ENCODE data around the gene PIAS4.

GRCh38 chr19:4042064-4042730, 34.7 kb downstream of the PIAS4 start:
- TF ChIP-seq, protein P1, sequence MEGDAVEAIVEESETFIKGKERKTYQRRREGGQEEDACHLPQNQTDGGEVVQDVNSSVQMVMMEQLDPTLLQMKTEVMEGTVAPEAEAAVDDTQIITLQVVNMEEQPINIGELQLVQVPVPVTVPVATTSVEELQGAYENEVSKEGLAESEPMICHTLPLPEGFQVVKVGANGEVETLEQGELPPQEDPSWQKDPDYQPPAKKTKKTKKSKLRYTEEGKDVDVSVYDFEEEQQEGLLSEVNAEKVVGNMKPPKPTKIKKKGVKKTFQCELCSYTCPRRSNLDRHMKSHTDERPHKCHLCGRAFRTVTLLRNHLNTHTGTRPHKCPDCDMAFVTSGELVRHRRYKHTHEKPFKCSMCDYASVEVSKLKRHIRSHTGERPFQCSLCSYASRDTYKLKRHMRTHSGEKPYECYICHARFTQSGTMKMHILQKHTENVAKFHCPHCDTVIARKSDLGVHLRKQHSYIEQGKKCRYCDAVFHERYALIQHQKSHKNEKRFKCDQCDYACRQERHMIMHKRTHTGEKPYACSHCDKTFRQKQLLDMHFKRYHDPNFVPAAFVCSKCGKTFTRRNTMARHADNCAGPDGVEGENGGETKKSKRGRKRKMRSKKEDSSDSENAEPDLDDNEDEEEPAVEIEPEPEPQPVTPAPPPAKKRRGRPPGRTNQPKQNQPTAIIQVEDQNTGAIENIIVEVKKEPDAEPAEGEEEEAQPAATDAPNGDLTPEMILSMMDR (IDR thresholded peaks at IDR 0.05; ENCODE audit: insufficient read depth, low read length, poor library complexity, severe bottlenecking): no peak
- no peak for TF ChIP-seq EZH2phosphoT487 (conservative IDR thresholded peaks at IDR 0.05; ENCODE audit: low read length)

Measured in SU-DHL-6 (cell line).